HG03196 (cell line): ENCODE measurements around the gene ADAMTSL1.

Source experiments
- ATAC-seq: cut with Tn5 transposase; IDR thresholded peaks from one replicate; pipeline ENCODE4 v1.9.1; 2021; ENCODE audit not compliant: unreplicated experiment

Gene ADAMTSL1

GRCh38 chr9:18638371-18639249 lies 164.7 kb downstream of the ADAMTSL1 start:
- no peak for ATAC-seq

- no peak for ATAC-seq
Measured at GRCh38 chr9:18639911-18640310, 166.0 kb downstream of the ADAMTSL1 start.

GRCh38 chr9:18658804-18659705 lies 185.1 kb downstream of the ADAMTSL1 start:
- ATAC-seq = no peak

- ATAC-seq = no peak
Measured at GRCh38 chr9:18660001-18660400, 186.0 kb downstream of the ADAMTSL1 start.

- ATAC-seq = no peak
Measured at GRCh38 chr9:18662320-18662719, 188.4 kb downstream of the ADAMTSL1 start.

GRCh38 chr9:18665947-18666346 lies 192.0 kb downstream of the ADAMTSL1 start:
- ATAC-seq = no peak

- no peak for ATAC-seq
Measured at GRCh38 chr9:18666348-18666747, 192.4 kb downstream of the ADAMTSL1 start.

- no peak for ATAC-seq
Measured at GRCh38 chr9:18666986-18667772, 193.2 kb downstream of the ADAMTSL1 start.

- no peak for ATAC-seq
Measured at GRCh38 chr9:18668944-18669343, 195.0 kb downstream of the ADAMTSL1 start.

- ATAC-seq = no peak
Measured at GRCh38 chr9:18672706-18673105, 198.8 kb downstream of the ADAMTSL1 start.

- ATAC-seq = no peak
Measured at GRCh38 chr9:18673179-18673578, 199.2 kb downstream of the ADAMTSL1 start.

GRCh38 chr9:18675332-18675731 lies 201.4 kb downstream of the ADAMTSL1 start:
- no peak for ATAC-seq

GRCh38 chr9:18675973-18676372 lies 202.0 kb downstream of the ADAMTSL1 start:
- ATAC-seq = no peak

- no peak for ATAC-seq
Measured at GRCh38 chr9:18676525-18676924, 202.6 kb downstream of the ADAMTSL1 start.

GRCh38 chr9:18678821-18679590 lies 205.1 kb downstream of the ADAMTSL1 start:
- ATAC-seq = no peak

- no peak for ATAC-seq
Measured at GRCh38 chr9:18682907-18683306, 209.0 kb downstream of the ADAMTSL1 start.

- ATAC-seq = no peak
Measured at GRCh38 chr9:18683312-18683711, 209.4 kb downstream of the ADAMTSL1 start.

GRCh38 chr9:18683851-18684250 lies 209.9 kb downstream of the ADAMTSL1 start:
- no peak for ATAC-seq

- ATAC-seq = no peak
Measured at GRCh38 chr9:18684593-18685317, 210.8 kb downstream of the ADAMTSL1 start.
